HL-60 (cell line): ENCODE data around the gene AGPAT3.

Experiments
- CTCF ChIP-seq: IDR thresholded peaks from one replicate; pipeline ENCODE4 v1.5.1; 2011; ENCODE audit warnings: low read length, control low read depth, inconsistent platforms; ENCODE audit not compliant: insufficient read depth
- GABPA ChIP-seq: IDR thresholded peaks from 2 replicates; pipeline ENCODE4 v1.6.1; 2012; ENCODE audit warnings: low read depth
- POLR2AphosphoS5 ChIP-seq: IDR thresholded peaks from 2 replicates; pipeline ENCODE4 v1.6.1; 2012; ENCODE audit warnings: low read depth

DNA sequence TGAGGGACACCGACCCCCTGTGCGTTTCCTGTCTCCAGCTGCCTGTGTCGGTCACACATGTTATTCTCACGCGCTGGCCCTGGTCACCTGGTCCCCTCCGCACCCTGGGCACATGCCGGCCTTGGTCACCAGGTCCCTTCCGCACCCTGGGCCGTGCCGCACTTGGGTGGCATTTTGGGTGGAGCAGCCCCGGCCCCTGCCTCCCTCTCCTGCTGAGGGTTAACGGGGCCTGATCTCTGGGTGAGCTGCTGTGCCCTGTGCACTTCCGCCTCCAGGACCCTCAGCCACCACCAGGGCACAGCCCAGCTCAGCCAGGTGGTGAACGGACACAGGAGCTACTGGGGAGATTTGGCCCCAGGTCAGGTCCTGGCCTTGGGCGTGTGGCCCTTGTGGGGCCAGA lies 49.0 kb upstream of the AGPAT3 start:
- no peak for TF ChIP-seq CTCF
- TF ChIP-seq GABPA = no peak
- no peak for TF ChIP-seq POLR2AphosphoS5
